ENCODE results near the gene VWCE. TPM values are rescaled to one million over a fixed set of nuclear protein-coding genes. Genes with fewer than 3 reads are reported as not detected.
A peak's percentile ranks its signal among the peaks of the same experiment; 100 is the strongest.

The VWCE gene
- total RNA-seq, 1 experiment from 2014 or later = 7.3 TPM

DNA sequence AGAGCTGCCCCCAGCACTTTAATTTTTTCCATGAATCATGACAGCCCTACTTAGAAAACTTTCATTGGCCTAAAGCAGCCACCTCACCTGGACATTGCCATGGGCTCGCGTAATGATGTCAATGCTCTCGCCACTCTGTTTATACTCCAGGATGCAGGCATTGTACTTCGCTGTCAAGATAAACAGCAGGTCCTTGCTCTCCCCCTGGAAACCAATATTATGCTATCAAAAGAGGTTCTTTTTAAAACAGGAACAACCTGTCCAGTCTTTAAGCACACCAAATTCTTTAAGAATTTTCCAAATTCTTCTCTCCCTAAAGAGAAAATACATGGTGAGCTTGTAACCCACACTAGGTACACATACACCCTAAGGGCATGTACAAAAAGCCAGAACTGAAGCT, 34.8 kb upstream of the VWCE start:
- DNase-seq (ENCODE audit: low spot score) = no peak
- in situ Hi-C loops (cut with HindIII; ENCODE audit: low sequenced_read_pairs) = no loop called here

DNA sequence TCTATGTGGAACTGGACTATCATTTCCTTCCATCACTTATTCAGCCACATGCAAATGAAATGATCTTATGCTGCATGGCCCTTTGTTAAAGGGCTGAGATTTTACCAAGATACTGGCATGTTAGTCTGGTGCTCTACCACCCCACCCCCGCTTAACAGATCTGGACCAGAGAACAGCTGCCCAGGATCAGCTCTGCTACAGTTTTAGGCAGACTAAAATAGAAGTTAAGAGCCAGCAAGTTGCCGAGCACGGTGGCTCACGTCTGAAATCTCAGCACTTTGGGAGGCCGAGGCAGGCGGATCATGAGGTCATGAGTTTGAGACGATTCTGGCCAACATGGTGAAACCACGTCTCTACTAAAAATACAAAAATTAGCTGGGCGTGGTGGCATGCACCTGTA, 33.2 kb upstream of the VWCE start:
- in situ Hi-C loops (cut with HindIII; ENCODE audit: low sequenced_read_pairs) = no loop called here
- no peak for DNase-seq (ENCODE audit: low spot score)

DNA sequence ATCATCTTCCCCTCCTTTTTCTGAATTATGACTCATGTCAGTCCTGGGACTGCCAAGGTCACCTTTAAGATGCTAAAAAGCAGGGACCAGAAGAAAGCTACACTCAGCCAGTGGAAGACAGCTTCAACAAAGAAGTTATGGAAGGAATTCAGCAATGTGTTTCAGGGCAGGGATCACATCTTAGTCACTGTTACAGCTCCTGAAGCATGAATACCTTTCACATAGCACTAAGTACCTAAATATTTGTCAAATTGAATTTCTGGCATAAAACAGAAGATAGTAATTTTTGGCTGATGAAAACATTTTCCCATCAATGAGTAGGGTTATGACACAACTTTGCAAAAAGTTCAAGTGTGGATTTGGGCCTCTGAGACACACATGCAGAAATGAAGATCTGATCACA, 32.6 kb upstream of the VWCE start:
- in situ Hi-C loops (cut with HindIII; ENCODE audit: low sequenced_read_pairs) = no loop called here
- DNase-seq (ENCODE audit: low spot score) = no peak

DNA sequence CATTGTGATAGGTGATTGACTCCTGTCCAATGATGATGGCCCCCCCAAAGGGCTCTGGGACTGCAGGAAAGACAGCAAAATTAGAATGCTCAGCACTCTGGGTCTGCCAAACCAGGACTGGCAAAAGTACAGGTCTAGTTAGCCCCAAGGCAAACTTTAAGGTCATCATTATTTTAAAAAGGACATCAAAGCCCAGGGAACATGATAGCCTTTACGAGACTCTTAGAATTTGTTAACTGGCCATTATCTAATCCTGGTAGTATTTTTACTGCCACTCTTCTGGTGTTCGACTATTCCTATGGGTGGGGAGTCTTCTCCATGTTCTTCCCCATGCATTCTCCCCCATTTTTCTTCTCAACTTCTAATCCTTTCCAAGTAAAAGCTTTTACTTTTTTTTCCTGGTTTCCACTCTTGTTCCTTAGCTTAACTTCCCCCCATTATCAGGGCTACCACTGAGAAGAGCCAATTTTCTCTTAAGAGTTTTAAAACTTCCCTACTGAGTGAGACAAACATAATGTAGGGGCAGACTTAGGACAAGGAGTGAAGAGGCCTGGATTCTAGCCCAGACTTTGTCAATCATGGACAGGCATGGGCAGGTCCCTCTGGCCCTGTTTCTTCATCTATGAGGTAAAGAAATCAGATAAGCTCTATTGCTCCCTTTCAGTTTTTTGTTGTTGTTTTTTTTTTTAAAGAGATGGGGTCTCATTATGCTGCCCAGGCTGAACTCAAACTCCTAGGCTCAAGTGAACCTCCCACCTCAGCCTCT, 30.7 kb upstream of the VWCE start:
- DNase-seq (ENCODE audit: low spot score) = no peak
- in situ Hi-C loops (cut with HindIII; ENCODE audit: low sequenced_read_pairs) = no loop called here

DNA sequence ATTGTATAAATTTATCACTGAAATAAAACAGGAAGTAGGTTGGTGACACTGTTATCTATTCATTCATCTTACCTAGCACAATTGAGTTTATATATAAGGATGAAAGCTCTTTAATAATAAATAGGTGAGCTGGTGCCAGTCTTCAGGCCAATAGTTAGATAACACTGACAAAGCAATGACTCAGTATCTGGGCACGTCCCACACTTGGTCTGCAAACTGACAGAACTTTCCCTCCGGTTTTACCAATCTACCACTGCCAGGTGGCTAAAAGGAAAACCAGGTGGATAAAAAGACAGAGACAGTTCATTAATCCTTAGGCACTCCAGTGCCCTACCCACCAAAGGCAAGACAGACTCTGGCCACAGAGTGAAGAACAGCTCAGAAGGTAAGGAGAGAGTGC, 20.1 kb upstream of the VWCE start:
- DNase-seq (ENCODE audit: low spot score) = no peak
- in situ Hi-C loops (cut with HindIII; ENCODE audit: low sequenced_read_pairs) = no loop called here

DNA sequence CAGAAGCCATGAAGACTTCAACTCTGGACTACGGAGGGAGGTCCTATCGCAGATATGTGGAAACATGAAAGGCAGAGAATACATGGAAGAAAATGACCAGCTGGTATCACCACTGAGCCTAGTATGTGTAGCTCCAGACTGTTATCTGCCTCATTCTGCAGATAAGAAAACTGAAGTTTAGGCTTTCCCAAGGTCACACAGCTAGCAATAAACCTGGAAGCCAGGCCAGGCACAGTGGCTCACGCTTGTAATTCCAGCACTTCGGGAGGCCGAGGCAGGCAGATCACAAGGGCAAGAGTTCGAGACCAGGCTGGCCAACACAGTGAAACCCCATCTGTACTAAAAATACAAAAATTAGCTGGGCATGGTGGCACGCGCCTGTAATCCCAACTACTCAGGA, 15.6 kb upstream of the VWCE start:
- DNase-seq (ENCODE audit: low spot score) = no peak
- in situ Hi-C loops (cut with HindIII; ENCODE audit: low sequenced_read_pairs) = no loop called here

DNA sequence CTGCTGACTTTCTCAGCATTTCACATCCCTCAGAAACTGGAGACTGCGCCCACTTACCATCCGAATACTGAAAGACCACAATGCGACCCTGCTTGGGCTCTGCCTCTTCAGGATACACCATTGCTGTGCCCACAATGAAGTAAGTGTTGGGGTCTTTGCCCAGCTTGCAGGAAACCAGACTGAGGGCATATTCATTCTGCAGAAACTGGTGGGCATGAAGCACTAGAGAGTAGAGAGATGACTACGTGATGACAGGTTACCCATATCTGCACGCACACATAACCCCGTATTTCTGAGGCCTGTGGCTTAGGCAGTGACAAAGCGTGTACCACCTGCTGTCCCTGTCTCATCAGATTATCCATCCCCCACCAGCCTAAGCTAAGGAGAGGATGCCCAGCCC, 14.6 kb upstream of the VWCE start:
- in situ Hi-C loops (cut with HindIII; ENCODE audit: low sequenced_read_pairs) = no loop called here
- DNase-seq (ENCODE audit: low spot score) = no peak

DNA sequence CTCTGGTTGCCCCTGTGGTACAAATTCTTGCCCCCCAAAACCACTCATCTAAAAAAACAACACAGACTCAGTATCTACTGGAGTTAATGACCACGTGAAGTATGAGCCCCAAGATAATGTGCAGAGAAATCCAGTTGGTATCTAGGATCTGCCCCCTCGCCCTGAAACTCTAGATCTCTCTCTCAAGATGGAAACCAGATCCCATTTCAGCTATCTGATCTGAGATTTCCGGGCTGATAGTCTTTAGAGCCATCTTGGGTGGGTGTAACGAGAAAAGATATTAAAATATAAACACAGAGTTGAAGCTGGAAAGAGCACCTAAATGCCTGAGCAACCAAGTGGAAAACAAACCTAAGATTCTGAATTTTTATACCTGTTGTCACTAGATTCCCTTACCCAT, 14.0 kb upstream of the VWCE start:
- in situ Hi-C loops (cut with HindIII; ENCODE audit: low sequenced_read_pairs) = no loop called here
- DNase-seq (ENCODE audit: low spot score) = no peak

DNA sequence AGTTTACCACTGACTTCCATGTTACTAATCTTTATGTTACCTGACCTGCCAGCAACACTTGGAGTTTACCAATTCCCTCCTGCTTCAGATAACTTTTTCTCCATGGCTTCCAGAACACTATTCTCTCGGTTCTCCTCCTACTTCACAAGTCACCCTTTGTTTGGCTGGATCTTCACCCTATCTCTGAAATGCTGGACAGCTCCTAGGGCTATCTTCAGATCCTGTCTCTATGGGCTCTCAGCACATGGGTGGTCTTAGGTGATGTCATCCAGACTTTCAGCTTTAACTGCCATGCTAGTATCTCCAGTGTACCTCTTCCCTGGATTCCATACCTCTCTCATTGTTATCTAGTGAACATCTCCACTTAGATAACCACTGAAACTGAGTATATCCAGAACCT, 12.2 kb upstream of the VWCE start:
- no peak for DNase-seq (ENCODE audit: low spot score)
- in situ Hi-C loops (cut with HindIII; ENCODE audit: low sequenced_read_pairs) = no loop called here

DNA sequence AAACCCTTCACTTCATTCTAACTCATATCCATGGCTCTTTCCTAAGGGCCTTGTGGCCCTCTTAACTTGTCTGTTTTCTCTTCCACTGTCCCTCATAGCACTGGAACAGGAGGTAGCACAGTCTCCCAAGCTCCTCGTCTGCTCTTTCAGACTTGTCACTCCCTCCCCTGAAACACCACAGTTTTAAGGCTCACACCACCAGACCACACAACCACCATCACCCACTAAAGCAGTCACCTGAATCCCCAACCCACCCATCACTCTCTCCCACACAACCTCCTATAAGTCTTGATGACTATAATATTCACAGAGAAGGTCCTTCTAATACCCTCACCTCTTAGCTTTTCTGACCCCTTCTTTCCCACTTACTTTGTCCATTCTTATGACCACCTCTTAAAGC, 11.1 kb upstream of the VWCE start:
- DNase-seq (ENCODE audit: low spot score) = no peak
- in situ Hi-C loops (cut with HindIII; ENCODE audit: low sequenced_read_pairs) = no loop called here

DNA sequence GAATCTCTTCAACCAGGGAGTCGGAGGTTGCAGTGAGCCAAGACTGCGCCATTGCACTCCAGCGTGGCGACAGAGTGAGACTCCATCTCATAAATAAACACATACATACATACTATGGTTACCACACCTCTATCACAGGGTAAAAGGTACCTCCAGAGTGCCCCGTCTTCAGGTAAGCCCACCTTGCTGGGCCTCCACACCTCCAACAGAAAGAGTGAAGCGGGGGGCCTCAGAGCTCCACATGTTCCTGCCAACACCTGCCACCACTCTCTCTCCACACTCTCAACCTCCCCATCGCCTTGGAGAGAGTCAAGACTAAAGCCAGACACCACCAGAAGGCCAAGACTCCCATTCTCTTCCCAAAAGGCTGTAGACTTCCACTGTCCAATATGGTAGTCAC, 10.3 kb upstream of the VWCE start:
- in situ Hi-C loops (cut with HindIII; ENCODE audit: low sequenced_read_pairs) = no loop called here
- DNase-seq (ENCODE audit: low spot score) = no peak

DNA sequence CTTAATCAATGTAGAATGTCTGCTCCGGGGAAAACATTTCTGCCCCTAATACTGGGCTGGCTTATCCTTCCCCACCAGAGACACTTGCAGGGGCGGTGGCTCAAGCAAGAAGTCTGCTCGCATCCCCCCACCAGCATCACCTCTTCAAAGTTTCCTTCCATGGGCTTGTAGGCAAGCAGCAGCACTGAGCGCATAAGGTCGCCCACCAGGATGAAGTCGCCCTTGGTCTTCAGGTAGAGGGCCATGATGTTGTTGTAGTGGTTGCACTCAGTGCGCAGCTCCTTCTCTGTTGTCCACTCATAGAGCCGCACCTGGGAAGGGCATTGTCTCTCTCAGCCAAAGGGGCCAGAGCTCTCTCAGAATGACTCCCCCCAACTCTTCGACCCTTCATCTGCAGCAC, 8.6 kb upstream of the VWCE start:
- DNase-seq (ENCODE audit: low spot score) = no peak
- in situ Hi-C loops (cut with HindIII; ENCODE audit: low sequenced_read_pairs) = no loop called here

DNA sequence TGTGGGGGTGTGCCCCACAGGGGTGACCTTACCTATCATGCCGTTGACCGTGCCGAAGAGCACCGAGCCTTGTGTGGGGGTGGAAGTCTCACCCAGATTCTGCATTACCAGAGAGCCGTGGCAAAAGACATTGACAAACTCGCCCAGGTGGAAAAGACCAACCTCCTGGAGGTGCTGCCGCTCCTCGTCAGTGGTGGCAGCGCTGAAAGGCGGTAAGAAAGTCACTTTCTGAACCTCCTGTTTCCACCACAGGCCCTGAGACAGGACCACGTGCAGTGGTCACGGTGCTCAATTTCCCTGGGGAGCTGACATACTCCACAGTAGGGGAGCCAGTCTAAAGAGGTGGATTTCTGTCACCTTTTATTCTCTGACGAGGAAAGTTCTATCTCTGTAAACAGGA, 7.4 kb upstream of the VWCE start:
- no peak for DNase-seq (ENCODE audit: low spot score)
- in situ Hi-C loops (cut with HindIII; ENCODE audit: low sequenced_read_pairs) = no loop called here

DNA sequence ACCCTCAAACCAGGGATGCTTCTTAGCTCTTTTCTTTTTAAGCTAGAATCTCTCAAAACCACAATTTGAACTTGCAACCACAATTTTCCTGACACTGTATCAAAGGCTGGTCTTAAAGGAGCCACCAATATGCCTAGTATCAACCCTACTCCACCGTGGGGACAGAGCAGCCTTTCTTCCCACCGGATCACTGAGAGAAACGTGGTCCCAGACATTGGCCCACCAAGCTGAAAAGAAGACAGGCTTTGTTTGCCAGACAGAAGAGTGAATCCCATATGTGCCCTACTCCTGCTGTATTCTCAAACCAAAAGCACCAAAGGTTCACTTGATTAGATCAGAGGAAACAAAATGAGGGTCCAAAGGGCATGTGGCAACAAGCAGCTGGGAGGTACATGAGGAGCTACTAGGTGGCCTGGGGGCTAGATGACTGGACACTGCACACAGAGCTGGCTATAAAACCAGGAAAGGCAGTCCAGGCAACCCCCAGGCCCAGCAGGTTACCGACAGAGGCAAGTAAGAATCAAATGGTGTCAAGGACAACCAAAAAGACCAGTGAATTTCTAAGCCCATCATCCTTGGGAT, 3.6 kb upstream of the VWCE start:
- no peak for DNase-seq (ENCODE audit: low spot score)
- in situ Hi-C loops (cut with HindIII; ENCODE audit: low sequenced_read_pairs) = no loop called here

DNA sequence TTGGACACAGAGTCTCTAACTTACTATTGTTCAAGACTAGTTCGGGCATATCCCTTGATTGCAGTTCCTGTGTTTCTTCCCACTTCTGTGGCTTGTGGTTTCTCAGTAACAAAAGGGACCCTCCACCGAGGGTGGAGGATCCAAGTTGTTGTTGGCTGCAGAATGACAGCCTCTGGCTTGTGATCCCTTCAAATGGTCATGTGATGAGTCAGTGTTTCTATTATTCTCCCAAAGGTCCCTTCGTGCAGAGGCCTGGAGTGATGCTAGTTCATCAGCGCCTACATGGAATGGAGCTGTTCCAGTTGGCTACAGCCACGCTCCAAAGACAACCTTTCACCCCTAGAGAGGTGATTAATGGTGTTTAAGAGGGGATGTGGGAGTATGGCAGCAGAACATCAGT, 2.6 kb upstream of the VWCE start:
- in situ Hi-C loops (cut with HindIII; ENCODE audit: low sequenced_read_pairs) = no loop called here

DNA sequence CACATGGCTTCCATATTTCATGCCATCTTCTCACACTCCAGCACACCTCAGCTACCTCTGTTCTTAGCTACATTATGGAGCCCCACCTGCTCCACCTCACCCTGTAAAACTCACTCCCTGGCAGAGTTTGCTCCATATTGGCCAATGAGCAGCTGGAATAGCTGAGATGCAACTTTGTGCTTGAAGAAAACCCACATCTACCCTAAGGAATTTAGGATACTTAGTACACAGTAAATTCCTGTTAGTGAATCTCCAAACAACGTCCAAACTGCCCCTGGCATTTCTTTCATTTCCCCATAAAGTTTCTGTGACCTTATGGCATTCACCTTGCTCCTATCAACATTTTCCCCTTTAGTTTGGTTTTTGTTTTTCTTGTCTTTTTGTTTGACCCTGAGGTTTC, 2.2 kb upstream of the VWCE start:
- in situ Hi-C loops (cut with HindIII; ENCODE audit: low sequenced_read_pairs) = no loop called here
- DNase-seq (ENCODE audit: low spot score) = peak; percentile 5

More for the DNA sequence above, 2.6 kb upstream of the VWCE start:
- peak; percentile 8 for DNase-seq (ENCODE audit: low spot score)

DNA sequence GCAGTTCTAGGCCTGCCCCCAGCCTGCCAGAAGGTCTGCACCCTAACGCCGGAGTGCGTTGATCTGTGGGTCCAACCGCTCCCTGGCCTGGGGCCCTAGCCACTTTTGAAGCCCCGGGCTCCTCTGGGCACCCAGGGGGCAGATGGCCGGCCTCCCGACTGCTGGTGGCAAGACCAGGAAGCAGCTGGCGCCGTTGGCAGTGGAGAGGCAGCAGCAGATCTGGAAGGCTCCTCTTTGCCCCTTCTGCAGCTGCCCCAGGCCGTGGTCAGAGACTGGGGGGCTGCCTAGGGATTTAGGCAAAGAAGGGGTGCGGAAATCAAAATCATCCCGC, 445 bp upstream of the VWCE start:
- peak; percentile 6 for DNase-seq (ENCODE audit: low spot score)
- in situ Hi-C loops (cut with HindIII; ENCODE audit: low sequenced_read_pairs) = no loop called here

DNA sequence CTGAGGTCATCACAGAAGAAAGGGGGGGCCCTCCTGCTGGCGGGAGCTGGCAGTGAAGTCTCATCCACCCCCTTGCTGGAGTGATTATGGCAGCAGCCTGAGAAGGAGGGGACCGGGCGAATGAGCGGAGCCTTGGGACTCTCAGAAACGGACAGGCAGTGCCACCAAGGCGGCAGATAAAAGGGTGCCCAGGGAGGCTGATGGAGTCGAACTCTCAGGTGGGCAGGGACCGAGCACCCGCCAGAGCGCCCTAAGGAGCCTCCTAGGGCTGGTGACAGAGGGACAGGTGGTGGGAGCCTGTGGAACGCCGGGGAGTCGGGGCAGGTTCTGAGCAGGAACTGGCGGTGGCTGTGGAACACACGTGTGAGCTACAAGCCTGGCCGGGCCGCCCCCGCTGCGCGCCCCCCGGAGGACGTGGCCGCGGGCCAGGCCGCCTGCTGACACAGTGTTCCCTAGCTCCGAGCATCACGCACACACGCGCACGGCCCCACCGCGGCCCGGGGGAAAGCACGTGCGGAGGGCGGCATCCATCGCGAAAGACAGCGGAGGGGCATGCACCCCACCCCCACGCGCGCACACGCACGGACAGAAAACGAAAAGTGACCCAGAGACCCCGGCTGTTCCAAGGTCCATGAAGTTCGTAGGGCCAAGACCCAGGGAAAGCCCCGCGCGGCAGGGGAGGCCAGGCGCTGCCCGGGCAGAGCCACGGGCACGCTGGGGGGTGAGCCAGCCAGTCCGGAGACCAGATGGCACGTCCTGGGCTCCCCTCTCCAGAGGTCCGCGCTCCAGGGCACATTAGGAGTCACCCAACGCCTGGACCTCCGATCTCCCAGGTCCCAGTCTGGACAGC, 1.0 kb downstream of the VWCE start:
- DNase-seq (ENCODE audit: low spot score) = peak; percentile 42
- in situ Hi-C loops (cut with HindIII; ENCODE audit: low sequenced_read_pairs) = no loop called here

DNA sequence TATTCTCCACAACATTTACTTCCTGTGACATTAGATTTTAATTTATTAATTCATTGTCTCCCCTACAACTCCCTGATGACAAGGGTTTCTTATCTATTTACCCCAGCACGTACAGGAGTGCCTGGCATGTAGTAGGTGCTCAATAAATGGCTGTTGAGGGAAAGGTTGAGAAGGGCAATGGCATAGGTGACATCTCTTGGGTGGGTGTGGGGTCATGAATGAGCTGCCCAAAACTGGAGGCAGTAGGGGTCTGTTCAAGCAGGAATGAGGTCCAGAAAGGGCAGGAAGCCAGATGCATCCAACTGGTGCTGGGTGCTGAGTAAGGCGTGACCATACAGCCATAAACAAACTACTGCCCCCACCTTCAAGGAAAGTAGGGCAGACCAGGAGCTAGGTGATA, 2.8 kb downstream of the VWCE start:
- no peak for DNase-seq (ENCODE audit: low spot score)
- in situ Hi-C loops (cut with HindIII; ENCODE audit: low sequenced_read_pairs) = no loop called here

DNA sequence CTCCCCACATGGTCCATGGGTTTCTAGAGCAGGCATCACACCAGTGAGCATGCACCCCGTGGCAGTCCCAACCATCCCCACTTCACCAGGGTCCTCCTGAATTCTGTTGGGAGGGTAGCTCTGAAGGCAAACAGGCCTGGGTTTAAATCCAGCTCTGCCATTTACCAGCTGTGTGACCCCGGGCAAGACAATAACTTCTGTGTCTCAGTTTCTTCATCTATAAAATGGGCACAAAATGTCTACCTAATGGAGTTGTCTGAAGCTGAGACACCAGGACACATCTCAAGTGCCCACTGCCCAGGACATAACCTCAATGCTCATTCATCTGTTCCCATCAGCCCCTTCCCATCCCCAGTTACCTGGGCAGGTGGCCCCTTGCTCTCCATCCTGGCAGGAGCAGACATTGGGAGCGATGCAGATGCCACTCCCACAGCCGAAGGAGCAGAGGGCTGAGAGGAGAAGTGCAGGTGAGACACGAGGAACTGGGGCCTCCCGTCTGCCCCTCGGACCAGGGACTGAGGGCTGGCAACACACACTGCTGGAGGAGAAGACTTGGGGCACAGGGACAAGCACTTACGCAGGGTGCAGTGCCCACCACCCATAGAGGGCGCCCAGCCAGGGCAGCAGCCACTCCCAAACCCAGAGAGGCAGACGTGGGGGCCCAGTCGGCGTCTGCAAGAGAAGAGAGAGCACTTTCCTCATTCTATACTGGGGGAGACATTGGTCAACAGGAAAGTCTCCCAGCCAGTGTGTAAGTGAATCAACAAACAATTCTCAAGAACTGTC, 4.0 kb downstream of the VWCE start:
- no peak for DNase-seq (ENCODE audit: low spot score)
- in situ Hi-C loops (cut with HindIII; ENCODE audit: low sequenced_read_pairs) = no loop called here

Data from G401 (cell line).